Endothelial cell of umbilical vein (primary cell): ENCODE data around the gene RNF175. TPM values are rescaled to one million over a fixed set of nuclear protein-coding genes. Genes with fewer than 3 reads are reported as not detected.

Source experiments
- BruUV-seq: library from RNA; stranded (reverse); fragments of 400-500 nt; replicated peaks from 2 replicates; lab custom pipeline; 2021; lab: Mats Ljungman, UMichigan
- CTCF ChIA-PET: fragments of 300-600, 350-600 bp; sonication (Branson Sonifier 250); formaldehyde crosslinking; loops from one replicate; lab custom pipeline; 2021; ENCODE audit warnings: antibody characterized with exemption, inconsistent platforms; lab: Charles Lee
- POLR2A ChIA-PET: fragments of 300-600, 350-600 bp; sonication (Branson Sonifier 250); formaldehyde crosslinking; loops from one replicate; lab custom pipeline; 2021; ENCODE audit warnings: antibody characterized with exemption, inconsistent platforms; lab: Charles Lee
- DNase-seq: peaks from one replicate; pipeline ENCODE4 v3.0.0-alpha.2; 2011; ENCODE audit warnings: low read depth, low spot score
- FAIRE-seq: peaks from 2 replicates; lab custom pipeline; 2011; peaks lifted over from hg19 to GRCh38; lab: Jason Lieb, UNC
- H2AFZ ChIP-seq: 2 replicates; pipeline ENCODE4 v1.6.0; 2012; ENCODE audit warnings: low read depth, low read length, control low read depth, inconsistent platforms
- H3K27ac ChIP-seq: 2 replicates; pipeline ENCODE4 v1.5.1; 2011; ENCODE audit warnings: low read depth, mild to moderate bottlenecking, control low read depth, low read length, moderate library complexity; ENCODE audit not compliant: insufficient read depth
- H3K27me3 ChIP-seq, 2 experiments: 2 replicates each; pipeline versions ENCODE4 v1.6.0 to v1.6.1; 2011; ENCODE audit warnings: low read length in 2 of 2, mixed read lengths in 1 of 2; ENCODE audit not compliant: control insufficient read depth in 2 of 2, insufficient read depth in 2 of 2
- H3K36me3 ChIP-seq, 2 experiments: 2 replicates in 1 of 2; 3 replicates in 1 of 2; pipeline ENCODE4 v1.5.1; 2011; ENCODE audit warnings: low read length in 2 of 2, mild to moderate bottlenecking in 1 of 2, moderate library complexity in 1 of 2; ENCODE audit not compliant: control insufficient read depth in 2 of 2, insufficient read depth in 2 of 2; ENCODE audit errors: extremely low read depth in 1 of 2
- H3K4me1 ChIP-seq: 3 replicates; pipeline ENCODE4 v1.5.1; 2011; ENCODE audit warnings: mild to moderate bottlenecking, low read length; ENCODE audit not compliant: control insufficient read depth, insufficient read depth; ENCODE audit errors: extremely low read depth
- H3K4me2 ChIP-seq: 2 replicates; pipeline ENCODE4 v1.6.1; 2011; ENCODE audit warnings: low read length, control low read depth, mixed read lengths; ENCODE audit not compliant: insufficient read depth
- H3K4me3 ChIP-seq, 3 experiments: fragments of 200-600 bp in 1 of 3; sonication (generic), shearing (Covaris generic) in 1 of 3; replicated peaks in 1 of 3; 2 replicates each; pipeline ENCODE4 v1.5.1; 2011 to 2016; ENCODE audit warnings: control low read depth in 3 of 3, low read length in 3 of 3, mild to moderate bottlenecking in 2 of 3, inconsistent platforms in 1 of 3, low read depth in 1 of 3, moderate library complexity in 1 of 3; ENCODE audit not compliant: insufficient read depth in 1 of 3
- H3K79me2 ChIP-seq: 2 replicates; pipeline ENCODE4 v1.6.0; 2012; ENCODE audit warnings: low read length, inconsistent platforms; ENCODE audit not compliant: control insufficient read depth, insufficient read depth
- H3K9ac ChIP-seq: replicated peaks from 2 replicates; pipeline ENCODE3; 2011; ENCODE audit warnings: low read length, control low read depth; ENCODE audit not compliant: insufficient read depth; ENCODE audit errors: extremely low read depth
- H3K9me1 ChIP-seq: replicated peaks from 3 replicates; pipeline ENCODE4 v1.6.0; 2011; ENCODE audit warnings: mild to moderate bottlenecking, low read length; ENCODE audit not compliant: control insufficient read depth, insufficient read depth; ENCODE audit errors: extremely low read depth
- H3K9me3 ChIP-seq: replicated peaks from 2 replicates; pipeline ENCODE4 v1.5.1; 2012; ENCODE audit warnings: low read length, inconsistent platforms; ENCODE audit not compliant: control insufficient read depth, insufficient read depth
- H4K20me1 ChIP-seq: replicated peaks from 2 replicates; pipeline ENCODE3; 2011; ENCODE audit warnings: mild to moderate bottlenecking, low read length; ENCODE audit not compliant: control insufficient read depth, insufficient read depth; ENCODE audit errors: extremely low read depth
- CTCF ChIP-seq, 2 donors: IDR thresholded peaks; 1 replicate in 1 of 2; 2 replicates in 1 of 2; pipeline ENCODE4 v1.5.1; 2011; ENCODE audit warnings: low read length in 2 of 2, mild to moderate bottlenecking in 2 of 2, moderate library complexity in 2 of 2, control low read depth in 1 of 2, inconsistent platforms in 1 of 2, low read depth in 1 of 2; ENCODE audit not compliant: insufficient read depth in 1 of 2; ENCODE audit errors: extremely low read depth in 1 of 2
- EZH2 ChIP-seq: IDR thresholded peaks from 2 replicates; pipeline ENCODE4 v1.6.1; 2012; ENCODE audit warnings: borderline replicate concordance, low read depth, mild to moderate bottlenecking, moderate library complexity, low read length, inconsistent platforms; ENCODE audit not compliant: severe bottlenecking
- FOS ChIP-seq: IDR thresholded peaks from 2 replicates; pipeline ENCODE4 v1.6.1; 2011; ENCODE audit warnings: mild to moderate bottlenecking, low read length, moderate library complexity, borderline replicate concordance; ENCODE audit not compliant: insufficient read depth
- GATA2 ChIP-seq: IDR thresholded peaks from 2 replicates; pipeline ENCODE4 v1.7.0; 2011; ENCODE audit warnings: low read depth, mild to moderate bottlenecking, moderate library complexity, mixed read lengths, low read length; ENCODE audit not compliant: insufficient read length, insufficient read depth
- JUN ChIP-seq: IDR thresholded peaks from 2 replicates; pipeline ENCODE4 v1.6.1; 2011; ENCODE audit warnings: borderline replicate concordance, low read depth; ENCODE audit not compliant: insufficient read length, insufficient read depth
- MAX ChIP-seq: IDR thresholded peaks from 2 replicates; pipeline ENCODE4 v1.6.1; 2011; ENCODE audit not compliant: insufficient read depth, insufficient read length
- MYC ChIP-seq: IDR thresholded peaks from one replicate; pipeline ENCODE4 v1.6.1; 2011; ENCODE audit warnings: mild to moderate bottlenecking, low read depth, low read length
- POLR2A ChIP-seq: IDR thresholded peaks from 2 replicates; pipeline ENCODE4 v1.6.1; 2012; ENCODE audit warnings: low read depth, mild to moderate bottlenecking, control low read depth, low read length
- POLR2AphosphoS5 ChIP-seq: IDR thresholded peaks from 2 replicates; pipeline ENCODE4 v1.6.1; 2012; ENCODE audit warnings: low read depth, mild to moderate bottlenecking, control low read depth, low read length, moderate library complexity; ENCODE audit not compliant: insufficient read depth
- dilution Hi-C: fragments of 300-500 bp; cut with MboI; formaldehyde crosslinking; loops from one replicate; pipeline ENCODE4 v1.15.0; 2019; ENCODE audit warnings: low sequenced_read_pairs; ENCODE audit not compliant: extremely low pct_ligation_motif_present
- intact Hi-C: fragments of 100-400 bp; cut with micrococcal nuclease; formaldehyde crosslinking; loops from one replicate; pipeline ENCODE4 v1.10.0; 2022
- polyA plus RNA-seq, 4 experiments: library from polyadenylated mRNA; depleted of rRNA in 3 of 4; stranded (reverse) in 3 of 4; unstranded in 1 of 4; fragments of >200 nt; gene quantifications; 2 replicates each; pipeline versions ENCODE4 v1.2.1 to v1.2.3, GENCODE V29; 2011 to 2012; ENCODE audit warnings: missing spikeins in 1 of 4
- total RNA-seq: library from RNA; stranded (reverse); gene quantifications from 2 replicates; pipeline ENCODE4 v1.2.3, GENCODE V29; 2021

The RNF175 gene
- total and polyA plus RNA-seq, 2 donors (not counting 3 experiments of a cell fraction or from before 2014, with no cell fraction given) = not detected

- dilution Hi-C loops = no loop called here
- Histone ChIP-seq H2AFZ (no peak overlapping the region), H3K4me1 (no peaks in the 10 kb centered on the region), H3K9ac (no peak overlapping the region), H3K79me2 (no peaks in the 10 kb centered on the region), H4K20me1 (no peaks in the 10 kb centered on the region), H3K4me2 (no peak overlapping the region), H3K9me3 (no peaks in the 10 kb centered on the region), H3K27me3 (peaks cover 23 to 45% of the 10 kb centered on the region in 2 experiments), H3K36me3 (no peaks in the 10 kb centered on the region), H3K4me3 (peak overlapping the region in 1 of 3 experiments; percentile 32), H3K27ac (no peak overlapping the region), H3K9me1 (no peaks in the 10 kb centered on the region)
- no peak for FAIRE-seq
- BruUV-seq = no TSS peak
- ChIA-PET CTCF (interaction anchor here (1.9 kb wide), 1 partner anchor 41 kb away, joined by 9 read pairs; no protein-coding TSS in a partner anchor), POLR2A (interaction anchor here (0.5 to 0.6 kb wide), 2 partner anchors 102 to 1217 kb away, joined by 3 read pairs; no protein-coding TSS in a partner anchor)
- intact Hi-C loops = no loop called here
- peak; percentile 10 for DNase-seq
- no peak for TF ChIP-seq JUN
- TF ChIP-seq POLR2A = no peak
- no peak for TF ChIP-seq POLR2AphosphoS5
- TF ChIP-seq GATA2 = no peak
- TF ChIP-seq MAX = no peak
- TF ChIP-seq CTCF (IDR thresholded peaks at IDR 0.05; ENCODE audit: extremely low read depth in 1 of 2, insufficient read depth in 1 of 2, low read depth in 1 of 2, low read length in 2 of 2) = no peak
- TF ChIP-seq FOS = no peak
- TF ChIP-seq MYC = no peak
- no peak for TF ChIP-seq EZH2
Measured at GRCh38 chr4:153684971-153685371, 74.9 kb downstream of the RNF175 start.
